NT2/D1 (cell line): ENCODE results near the gene LY6G5B.

Experiments
- DNase-seq: peaks from one replicate; pipeline ENCODE4 v3.0.0-alpha.2; 2011; ENCODE audit warnings: low read depth, low spot score
- H3K27me3 ChIP-seq: 2 replicates; pipeline ENCODE4 v1.6.0; 2011; ENCODE audit warnings: mild to moderate bottlenecking; ENCODE audit not compliant: insufficient read length, insufficient read depth
- H3K36me3 ChIP-seq: 2 replicates; pipeline ENCODE4 v1.6.1; 2011; ENCODE audit warnings: mild to moderate bottlenecking, low read length, mixed read lengths; ENCODE audit not compliant: insufficient read depth, insufficient read length
- H3K4me1 ChIP-seq: 2 replicates; pipeline ENCODE4 v1.5.1; 2011; ENCODE audit not compliant: insufficient read depth, insufficient read length
- H3K4me3 ChIP-seq: 2 replicates; pipeline ENCODE4 v1.5.1; 2011; ENCODE audit warnings: low read depth; ENCODE audit not compliant: insufficient read length
- H3K9ac ChIP-seq: 2 replicates; pipeline ENCODE4 v1.6.0; 2011; ENCODE audit warnings: low read depth; ENCODE audit not compliant: insufficient read length
- H3K9me3 ChIP-seq: 2 replicates; pipeline ENCODE4 v1.5.1; 2011; ENCODE audit warnings: mild to moderate bottlenecking, low read length; ENCODE audit not compliant: insufficient read depth
- SUZ12 ChIP-seq: IDR thresholded peaks from 2 replicates; pipeline ENCODE4 v1.6.1; 2011; ENCODE audit not compliant: insufficient read length, insufficient read depth; ENCODE audit errors: extremely low read depth
- YY1 ChIP-seq: IDR thresholded peaks from 2 replicates; pipeline ENCODE4 v1.6.1; 2011; ENCODE audit not compliant: insufficient read length, insufficient read depth
- ZNF274 ChIP-seq: IDR thresholded peaks from 2 replicates; pipeline ENCODE4 v1.6.1; 2011; ENCODE audit warnings: mild to moderate bottlenecking, low read depth, low read length

The LY6G5B gene

GRCh38 chr6:31718265-31718664 is 48.5 kb downstream of the LY6G5B start:
- peaks cover 6% of the 10 kb centered on the region for H3K4me1 ChIP-seq
- no peaks in the 10 kb centered on the region for H3K27me3 ChIP-seq
- TF ChIP-seq SUZ12 (no peak), YY1 (no peak), ZNF274 (no peak)
- no peak for DNase-seq
- H3K9ac ChIP-seq = no peak overlapping the region
- no peaks in the 10 kb centered on the region for H3K36me3 ChIP-seq
- H3K9me3 ChIP-seq = no peaks in the 10 kb centered on the region
- H3K4me3 ChIP-seq = no peak overlapping the region

GRCh38 chr6:31719001-31719400 is 49.2 kb downstream of the LY6G5B start:
- Histone ChIP-seq H3K4me3 (no peak overlapping the region), H3K9ac (no peak overlapping the region), H3K9me3 (no peaks in the 10 kb centered on the region), H3K36me3 (peaks cover under 1% of the 10 kb centered on the region), H3K27me3 (no peaks in the 10 kb centered on the region), H3K4me1 (peaks cover 6% of the 10 kb centered on the region)
- TF ChIP-seq ZNF274 (no peak), SUZ12 (no peak), YY1 (no peak)
- DNase-seq = no peak

- DNase-seq = no peak
- Histone ChIP-seq H3K4me1 (no peaks in the 10 kb centered on the region), H3K4me3 (no peak overlapping the region), H3K9ac (no peak overlapping the region), H3K27me3 (no peaks in the 10 kb centered on the region), H3K36me3 (peaks cover 2% of the 10 kb centered on the region), H3K9me3 (no peaks in the 10 kb centered on the region)
- TF ChIP-seq ZNF274 (no peak), SUZ12 (no peak), YY1 (no peak)
These were observed 50.5 kb downstream of the LY6G5B start for GRCh38 chr6:31720196-31720770.

GRCh38 chr6:31721351-31722020 is 51.7 kb downstream of the LY6G5B start, which contains the start of gene LY6G6C:
Gene LY6G6C (minus strand): TSS chr6:31721746. CDS start chr6:31721679, 67 bp downstream.
- DNase-seq = no peak

GRCh38 chr6:31722173-31722572 is 52.4 kb downstream of the LY6G5B start:
- Histone ChIP-seq H3K9ac (no peak overlapping the region), H3K4me1 (no peaks in the 10 kb centered on the region), H3K36me3 (peaks cover 19% of the 10 kb centered on the region), H3K27me3 (no peaks in the 10 kb centered on the region), H3K4me3 (no peak overlapping the region), H3K9me3 (no peaks in the 10 kb centered on the region)
- no peak for DNase-seq
- no peak for TF ChIP-seq ZNF274
- TF ChIP-seq YY1 = no peak
- TF ChIP-seq SUZ12 = no peak

More at GRCh38 chr6:31721351-31722020, 51.7 kb downstream of the LY6G5B start, which contains the start of gene LY6G6C:
- no peaks in the 10 kb centered on the region for H3K27me3 ChIP-seq
- TF ChIP-seq SUZ12 (no peak), YY1 (no peak), ZNF274 (no peak)
- H3K9me3 ChIP-seq = no peaks in the 10 kb centered on the region
- no peaks in the 10 kb centered on the region for H3K4me1 ChIP-seq
- H3K36me3 ChIP-seq = peaks cover 12% of the 10 kb centered on the region
- no peak within 1 kb of the TSS for H3K4me3 ChIP-seq
- no peak within 1 kb of the TSS for H3K9ac ChIP-seq
